ENCODE results near the gene SRSF7. TPM values are rescaled to one million over a fixed set of nuclear protein-coding genes. Genes with fewer than 3 reads are reported as not detected.

The SRSF7 gene
- total and polyA plus RNA-seq, 2 donors (not counting 1 experiment from before 2014, with no cell fraction given): 283 to 505 TPM

DNA sequence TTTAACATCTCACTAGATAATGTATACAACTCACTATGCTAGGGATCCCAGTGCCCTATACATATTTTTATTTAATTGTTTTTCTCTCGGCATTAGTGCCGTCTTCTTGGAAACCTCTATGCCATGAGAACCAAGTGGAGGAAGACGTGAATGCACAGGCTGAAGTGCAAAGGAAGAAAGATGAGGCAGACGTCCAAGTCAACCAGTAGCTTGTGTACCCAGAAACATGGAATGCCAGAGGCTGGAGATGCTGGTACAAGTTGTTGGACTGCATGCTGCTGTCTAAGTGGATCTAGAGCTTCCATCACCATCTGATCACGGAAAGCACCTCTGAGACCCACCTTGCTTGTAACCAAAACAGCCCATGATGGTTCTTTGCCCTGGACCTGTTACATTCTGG is 14.4 kb upstream of the SRSF7 start:
- TF ChIP-seq, protein P1, sequence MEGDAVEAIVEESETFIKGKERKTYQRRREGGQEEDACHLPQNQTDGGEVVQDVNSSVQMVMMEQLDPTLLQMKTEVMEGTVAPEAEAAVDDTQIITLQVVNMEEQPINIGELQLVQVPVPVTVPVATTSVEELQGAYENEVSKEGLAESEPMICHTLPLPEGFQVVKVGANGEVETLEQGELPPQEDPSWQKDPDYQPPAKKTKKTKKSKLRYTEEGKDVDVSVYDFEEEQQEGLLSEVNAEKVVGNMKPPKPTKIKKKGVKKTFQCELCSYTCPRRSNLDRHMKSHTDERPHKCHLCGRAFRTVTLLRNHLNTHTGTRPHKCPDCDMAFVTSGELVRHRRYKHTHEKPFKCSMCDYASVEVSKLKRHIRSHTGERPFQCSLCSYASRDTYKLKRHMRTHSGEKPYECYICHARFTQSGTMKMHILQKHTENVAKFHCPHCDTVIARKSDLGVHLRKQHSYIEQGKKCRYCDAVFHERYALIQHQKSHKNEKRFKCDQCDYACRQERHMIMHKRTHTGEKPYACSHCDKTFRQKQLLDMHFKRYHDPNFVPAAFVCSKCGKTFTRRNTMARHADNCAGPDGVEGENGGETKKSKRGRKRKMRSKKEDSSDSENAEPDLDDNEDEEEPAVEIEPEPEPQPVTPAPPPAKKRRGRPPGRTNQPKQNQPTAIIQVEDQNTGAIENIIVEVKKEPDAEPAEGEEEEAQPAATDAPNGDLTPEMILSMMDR (IDR thresholded peaks at IDR 0.05): no peak
- TF ChIP-seq EZH2 (IDR thresholded peaks at IDR 0.05; ENCODE audit: borderline replicate concordance, insufficient read depth, low read depth, low read length, poor library complexity, severe bottlenecking): no peak
- no peak for ATAC-seq (ENCODE audit: low read depth)
- no peak overlapping the region for H2AFZ ChIP-seq (ENCODE audit: insufficient read depth, low read depth, low read length, poor library complexity, severe bottlenecking)

DNA sequence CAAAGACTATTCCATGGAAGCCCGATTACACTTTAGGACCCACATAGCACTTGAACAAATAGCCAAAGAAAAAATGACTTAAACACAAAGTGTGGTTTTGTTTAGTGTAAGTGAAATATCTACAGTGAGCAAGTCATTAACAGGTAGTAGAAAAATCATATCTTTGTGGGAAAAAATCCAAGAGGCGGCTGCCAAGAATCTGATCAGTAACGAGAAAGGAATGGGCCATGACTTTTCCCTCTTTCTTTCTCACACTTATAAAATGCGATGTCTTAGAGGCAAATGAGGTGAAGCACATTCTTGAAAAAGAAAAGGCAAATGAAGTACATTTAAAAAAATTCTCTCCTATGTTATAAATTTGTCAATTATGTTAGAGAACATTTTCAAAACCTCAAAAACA is 14.0 kb upstream of the SRSF7 start:
- CTCF ChIA-PET: no interaction called here
- no peaks in the 10 kb centered on the region for H3K79me2 ChIP-seq (ENCODE audit: control insufficient read depth, insufficient read depth, low read length)
- POLR2A ChIA-PET: no interaction called here

More for the DNA sequence above, 14.4 kb upstream of the SRSF7 start:
- H3K27ac ChIP-seq (ENCODE audit: low read length in 2 of 2): no peak overlapping the region
- DNase-seq: no peak
- no peak overlapping the region for H3K4me3 ChIP-seq (ENCODE audit: control extremely low read depth in 1 of 5, extremely low read depth in 1 of 5, insufficient read depth in 1 of 5, low read depth in 2 of 5, low read length in 4 of 5)
- no peaks in the 10 kb centered on the region for H3K79me2 ChIP-seq (ENCODE audit: control insufficient read depth, insufficient read depth, low read length)
- H3K27me3 ChIP-seq (replicated peaks in 1 of 4; ENCODE audit: control extremely low read depth in 1 of 4, control insufficient read depth in 3 of 4, insufficient read depth in 4 of 4, low read length in 3 of 4): no peaks in the 10 kb centered on the region
- no peak overlapping the region for H3K4me2 ChIP-seq (replicated peaks; ENCODE audit: low read depth, low read length, poor library complexity, severe bottlenecking)
- Mint-ChIP-seq H3K27ac (no peak overlapping the region), H3K4me3 (no peak overlapping the region), H3K9me3 (ENCODE audit: insufficient read depth) (no peaks in the 10 kb centered on the region), H3K4me1 (no peaks in the 10 kb centered on the region), H3K27me3 (no peaks in the 10 kb centered on the region)
- WGBS (ENCODE audit: insufficient coverage): 100% methylated on average over 4 of the region's 5 CpGs
- no peaks in the 10 kb centered on the region for H3K36me3 ChIP-seq (replicated peaks in 1 of 2; ENCODE audit: control extremely low read depth in 1 of 2, control insufficient read depth in 1 of 2, extremely low read depth in 1 of 2, insufficient read depth in 2 of 2, low read length in 1 of 2)
- CTCF ChIA-PET: no interaction called here
- POLR2A ChIA-PET: no interaction called here
- H4K20me1 ChIP-seq (ENCODE audit: control insufficient read depth, insufficient read depth, low read length, poor library complexity, severe bottlenecking): no peaks in the 10 kb centered on the region
- H3K9me3 ChIP-seq (ENCODE audit: control extremely low read depth in 1 of 3, control insufficient read depth in 2 of 3, insufficient read depth in 1 of 3, low read length in 2 of 3): no peaks in the 10 kb centered on the region
- intact Hi-C loops (cut with micrococcal nuclease): no loop called here
- H3K4me1 ChIP-seq (ENCODE audit: control insufficient read depth in 2 of 2, insufficient read depth in 2 of 2, low read length in 2 of 2): no peaks in the 10 kb centered on the region
- H3K9ac ChIP-seq (ENCODE audit: low read length): no peak overlapping the region

More for the DNA sequence above, 14.0 kb upstream of the SRSF7 start:
- no peaks in the 10 kb centered on the region for H3K4me1 Mint-ChIP-seq
- H3K9me3 Mint-ChIP-seq (ENCODE audit: insufficient read depth): no peaks in the 10 kb centered on the region
- TF ChIP-seq, protein P1 (IDR thresholded peaks at IDR 0.05): no peak
- no peak for TF ChIP-seq EZH2 (IDR thresholded peaks at IDR 0.05; ENCODE audit: borderline replicate concordance, insufficient read depth, low read depth, low read length, poor library complexity, severe bottlenecking)
- intact Hi-C loops (cut with micrococcal nuclease): no loop called here
- Histone ChIP-seq H3K36me3 (replicated peaks in 1 of 2; ENCODE audit: control extremely low read depth in 1 of 2, control insufficient read depth in 1 of 2, extremely low read depth in 1 of 2, insufficient read depth in 2 of 2, low read length in 1 of 2) (no peaks in the 10 kb centered on the region), H3K4me1 (ENCODE audit: control insufficient read depth in 2 of 2, insufficient read depth in 2 of 2, low read length in 2 of 2) (no peaks in the 10 kb centered on the region), H3K27ac (ENCODE audit: low read length in 2 of 2) (no peak overlapping the region), H3K27me3 (replicated peaks in 1 of 4; ENCODE audit: control extremely low read depth in 1 of 4, control insufficient read depth in 3 of 4, insufficient read depth in 4 of 4, low read length in 3 of 4) (no peaks in the 10 kb centered on the region), H2AFZ (ENCODE audit: insufficient read depth, low read depth, low read length, poor library complexity, severe bottlenecking) (no peak overlapping the region), H3K9me3 (ENCODE audit: control extremely low read depth in 1 of 3, control insufficient read depth in 2 of 3, insufficient read depth in 1 of 3, low read length in 2 of 3) (no peaks in the 10 kb centered on the region), H3K4me2 (replicated peaks; ENCODE audit: low read depth, low read length, poor library complexity, severe bottlenecking) (no peak overlapping the region), H3K4me3 (ENCODE audit: control extremely low read depth in 1 of 5, extremely low read depth in 1 of 5, insufficient read depth in 1 of 5, low read depth in 2 of 5, low read length in 4 of 5) (no peak overlapping the region), H4K20me1 (ENCODE audit: control insufficient read depth, insufficient read depth, low read length, poor library complexity, severe bottlenecking) (no peaks in the 10 kb centered on the region), H3K9ac (ENCODE audit: low read length) (no peak overlapping the region)
- no peak overlapping the region for H3K27ac Mint-ChIP-seq
- DNase-seq (no peak), ATAC-seq (ENCODE audit: low read depth) (no peak)
- no CpG with 5 or more reads among the region's 4 CpGs for WGBS (ENCODE audit: insufficient coverage)
- H3K27me3 Mint-ChIP-seq: no peaks in the 10 kb centered on the region
- H3K4me3 Mint-ChIP-seq: no peak overlapping the region
